ENCODE results near the gene SH3YL1. TPM values are rescaled to one million over a fixed set of nuclear protein-coding genes. Genes with fewer than 3 reads are reported as not detected.

The SH3YL1 gene
- total RNA-seq, 3 donors from 2014 or later: 40.5 to 151 (median 81.6) TPM

DNA sequence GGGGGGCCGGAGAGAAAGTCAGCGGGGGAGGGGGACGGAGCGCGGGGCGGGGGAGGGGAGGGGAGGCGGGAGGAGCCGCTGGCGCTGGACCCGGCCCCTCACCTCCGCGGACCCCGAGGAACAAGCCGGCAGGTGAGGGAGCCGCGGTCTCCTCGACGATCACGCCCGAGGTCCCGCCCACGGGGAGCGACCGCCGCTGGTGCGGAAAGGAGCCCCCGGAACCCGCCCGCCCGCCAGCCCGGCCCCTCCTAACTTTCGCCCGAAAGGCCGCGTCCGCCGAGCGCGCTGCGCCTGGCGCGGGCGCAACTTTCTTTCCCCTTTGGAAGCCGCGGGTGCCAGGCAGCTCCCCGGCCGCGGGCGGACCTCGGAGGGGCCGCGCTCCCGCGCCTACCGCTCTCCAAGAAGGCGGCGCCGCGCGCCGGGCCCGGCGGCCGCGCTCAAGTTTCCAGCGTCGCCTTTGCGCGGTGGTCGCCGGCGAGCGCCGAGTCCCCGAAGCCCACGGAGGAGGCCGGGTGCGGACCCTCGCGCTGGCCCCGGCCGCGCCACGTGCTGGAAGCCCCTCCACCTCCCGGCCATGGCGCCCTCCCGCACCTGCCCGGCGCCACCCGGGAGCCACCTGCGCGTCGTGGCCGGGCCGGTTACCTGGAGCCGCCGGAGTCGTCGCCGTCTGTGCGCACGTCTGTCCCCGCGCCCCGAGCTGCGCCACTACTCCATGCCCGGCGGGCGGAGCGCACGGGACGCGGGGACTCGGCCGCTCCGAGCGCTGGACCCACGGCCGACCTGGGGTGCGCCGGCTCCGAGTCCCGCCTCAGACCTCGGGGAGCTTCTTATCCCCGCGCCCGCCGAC is 24.3 kb upstream of the SH3YL1 start, which contains the start of gene ALKAL2:
ALKAL2 (minus strand) TSS at position 181 of the 847 bp plus-strand sequence. CDS start 256 bp downstream, outside the sequence.
- no peaks in the 10 kb centered on the region for H3K9me3 ChIP-seq
- no peaks in the 10 kb centered on the region for H3K4me1 ChIP-seq
- intact Hi-C loops (cut with DNase I; ENCODE audit: low total_unique reads): no loop called here
- no peaks in the 10 kb centered on the region for H3K36me3 ChIP-seq
- peaks cover 0 to 28% of the 10 kb centered on the region in 2 donors for H3K27me3 ChIP-seq
- TF ChIP-seq, protein P1, sequence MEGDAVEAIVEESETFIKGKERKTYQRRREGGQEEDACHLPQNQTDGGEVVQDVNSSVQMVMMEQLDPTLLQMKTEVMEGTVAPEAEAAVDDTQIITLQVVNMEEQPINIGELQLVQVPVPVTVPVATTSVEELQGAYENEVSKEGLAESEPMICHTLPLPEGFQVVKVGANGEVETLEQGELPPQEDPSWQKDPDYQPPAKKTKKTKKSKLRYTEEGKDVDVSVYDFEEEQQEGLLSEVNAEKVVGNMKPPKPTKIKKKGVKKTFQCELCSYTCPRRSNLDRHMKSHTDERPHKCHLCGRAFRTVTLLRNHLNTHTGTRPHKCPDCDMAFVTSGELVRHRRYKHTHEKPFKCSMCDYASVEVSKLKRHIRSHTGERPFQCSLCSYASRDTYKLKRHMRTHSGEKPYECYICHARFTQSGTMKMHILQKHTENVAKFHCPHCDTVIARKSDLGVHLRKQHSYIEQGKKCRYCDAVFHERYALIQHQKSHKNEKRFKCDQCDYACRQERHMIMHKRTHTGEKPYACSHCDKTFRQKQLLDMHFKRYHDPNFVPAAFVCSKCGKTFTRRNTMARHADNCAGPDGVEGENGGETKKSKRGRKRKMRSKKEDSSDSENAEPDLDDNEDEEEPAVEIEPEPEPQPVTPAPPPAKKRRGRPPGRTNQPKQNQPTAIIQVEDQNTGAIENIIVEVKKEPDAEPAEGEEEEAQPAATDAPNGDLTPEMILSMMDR (IDR thresholded peaks at IDR 0.05): no peak
- TF ChIP-seq POLR2A (IDR thresholded peaks at IDR 0.05): no peak
- peak within 1 kb of the TSS in 1 of 2 donors; percentile 29 for H3K27ac ChIP-seq
- DNase-seq (ENCODE audit: low spot score in 2 of 2): no peak
- peak within 1 kb of the TSS; percentile 41 to 68 (median 48) for H3K4me3 ChIP-seq

DNA sequence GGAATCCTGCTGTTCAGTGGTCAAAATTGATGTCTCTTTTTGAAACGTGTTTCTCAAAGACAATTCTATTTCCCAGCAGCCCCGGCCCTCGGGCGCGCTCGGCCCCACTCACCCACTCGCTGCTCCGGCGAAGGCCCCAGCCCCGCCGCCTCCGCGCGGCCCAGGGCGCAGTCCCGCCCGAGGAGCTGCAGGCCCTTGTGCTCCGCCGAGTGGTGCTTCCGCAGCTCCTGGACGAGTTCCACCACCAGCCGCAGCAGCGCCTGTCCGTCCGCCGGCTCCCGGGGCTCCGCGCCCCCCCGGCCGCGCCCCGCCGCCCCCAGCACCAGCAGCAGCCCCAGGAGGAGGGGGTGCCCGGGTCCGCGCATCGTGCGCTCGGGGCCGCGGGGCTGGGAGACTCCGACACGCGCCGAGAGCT is 23.6 kb upstream of the SH3YL1 start:
- H3K36me3 ChIP-seq: no peaks in the 10 kb centered on the region
- H3K4me1 ChIP-seq: no peaks in the 10 kb centered on the region
- no peak for TF ChIP-seq POLR2A (IDR thresholded peaks at IDR 0.05)
- TF ChIP-seq POLR2AphosphoS5 (IDR thresholded peaks at IDR 0.05): no peak
- TF ChIP-seq, protein P1 (IDR thresholded peaks at IDR 0.05): no peak
- peak overlapping the region; percentile 41 to 68 (median 48) for H3K4me3 ChIP-seq
- H3K27me3 ChIP-seq: peaks cover 0 to 28% of the 10 kb centered on the region in 2 donors
- H3K9me3 ChIP-seq: no peaks in the 10 kb centered on the region
- DNase-seq (ENCODE audit: low spot score in 2 of 2): no peak
- peak overlapping the region in 1 of 2 donors; percentile 26 for H3K27ac ChIP-seq
- intact Hi-C loops (cut with DNase I; ENCODE audit: low total_unique reads): no loop called here

DNA sequence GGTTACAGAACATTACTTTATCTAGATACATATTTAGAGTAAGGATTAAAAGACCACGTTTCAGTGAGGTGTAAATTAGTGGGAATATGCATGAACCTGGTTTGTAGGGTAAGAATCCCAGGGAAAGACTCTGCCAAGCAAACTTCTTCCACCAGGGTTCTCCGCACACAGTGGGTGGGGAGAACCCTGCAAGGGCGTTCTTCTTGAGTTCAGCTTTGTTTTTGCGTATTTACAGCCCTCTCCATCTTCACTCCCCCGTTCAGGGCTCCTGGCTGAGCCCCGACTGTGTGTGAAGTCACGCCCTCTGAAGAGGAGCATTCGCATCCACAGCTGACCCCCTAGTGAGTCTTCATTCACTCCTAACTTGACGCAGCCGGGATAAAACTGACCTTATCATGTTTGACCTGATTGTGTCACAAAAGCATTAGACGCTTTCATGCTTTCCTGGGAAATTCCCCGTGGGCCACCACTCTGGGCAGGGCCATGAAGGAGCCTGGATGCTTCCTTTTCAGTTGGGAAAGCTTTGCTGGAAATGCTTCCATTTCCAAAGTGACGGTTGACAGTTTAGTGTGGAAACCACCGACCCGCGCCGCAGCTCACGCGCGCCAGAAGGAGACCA is 23.1 kb upstream of the SH3YL1 start:
- peaks cover 0 to 28% of the 10 kb centered on the region in 2 donors for H3K27me3 ChIP-seq
- no peaks in the 10 kb centered on the region for H3K9me3 ChIP-seq
- no peak overlapping the region for H3K27ac ChIP-seq
- intact Hi-C loops (cut with DNase I; ENCODE audit: low total_unique reads): no loop called here
- TF ChIP-seq, protein P1 (IDR thresholded peaks at IDR 0.05): no peak
- TF ChIP-seq POLR2AphosphoS5 (IDR thresholded peaks at IDR 0.05): no peak
- no peak for DNase-seq (ENCODE audit: low spot score in 2 of 2)
- H3K4me3 ChIP-seq: peak overlapping the region; percentile 41 to 68 (median 48)
- H3K4me1 ChIP-seq: no peaks in the 10 kb centered on the region
- H3K36me3 ChIP-seq: no peaks in the 10 kb centered on the region

DNA sequence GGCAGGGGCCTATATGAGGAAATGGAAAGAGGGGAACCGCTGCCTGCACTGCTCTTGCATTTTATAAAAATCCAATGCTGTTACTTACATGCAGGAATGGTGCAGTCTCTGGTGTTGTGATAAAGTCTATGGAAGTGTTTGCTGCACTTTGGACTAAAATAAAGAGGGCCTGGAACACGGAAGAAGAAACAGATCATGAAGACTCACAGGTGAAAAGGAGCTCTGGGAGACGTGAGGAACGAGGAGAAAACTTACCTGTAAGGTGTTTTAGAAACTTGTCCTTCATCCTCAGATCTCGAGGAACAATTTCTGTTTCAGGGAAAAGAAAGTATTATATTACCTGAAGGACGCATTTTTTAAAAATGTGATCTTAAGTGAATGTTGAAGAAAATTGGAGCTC is 22.2 kb upstream of the SH3YL1 start:
- no peaks in the 10 kb centered on the region for H3K4me1 ChIP-seq
- H3K9me3 ChIP-seq: no peaks in the 10 kb centered on the region
- no peak for DNase-seq (ENCODE audit: low spot score in 2 of 2)
- H3K27me3 ChIP-seq: peaks cover 0 to 28% of the 10 kb centered on the region in 2 donors
- no peak overlapping the region for H3K27ac ChIP-seq
- intact Hi-C loops (cut with DNase I; ENCODE audit: low total_unique reads): no loop called here
- TF ChIP-seq POLR2A (IDR thresholded peaks at IDR 0.05) (no peak), POLR2AphosphoS5 (IDR thresholded peaks at IDR 0.05) (no peak)
- TF ChIP-seq, protein P1 (IDR thresholded peaks at IDR 0.05): no peak
- H3K4me3 ChIP-seq: no peak overlapping the region
- H3K36me3 ChIP-seq: no peaks in the 10 kb centered on the region

DNA sequence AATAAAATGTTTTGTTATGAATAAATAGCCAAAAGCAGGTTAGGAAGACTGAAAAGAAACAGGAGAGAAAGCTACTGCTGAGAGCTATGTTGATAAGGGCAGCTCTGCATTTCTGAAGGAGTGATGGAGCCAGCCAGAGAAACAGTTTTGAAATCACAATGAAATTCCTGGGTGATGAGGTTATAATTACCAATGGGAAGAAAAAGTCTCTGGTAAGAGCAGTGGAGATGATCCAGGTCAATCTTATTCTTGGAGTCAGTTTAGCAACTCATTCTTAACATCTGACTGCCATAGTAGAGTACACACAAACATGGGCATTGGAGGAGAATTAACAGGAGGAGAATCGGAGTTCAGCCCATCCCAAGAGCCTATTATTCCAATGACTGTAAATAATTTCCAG is 21.7 kb upstream of the SH3YL1 start:
- intact Hi-C loops (cut with DNase I; ENCODE audit: low total_unique reads): no loop called here
- Histone ChIP-seq H3K4me1 (no peaks in the 10 kb centered on the region), H3K27ac (no peak overlapping the region), H3K27me3 (peaks cover 0 to 28% of the 10 kb centered on the region in 2 donors), H3K9me3 (no peaks in the 10 kb centered on the region), H3K4me3 (no peak overlapping the region), H3K36me3 (peaks cover under 1% of the 10 kb centered on the region)
- DNase-seq (ENCODE audit: low spot score in 2 of 2): no peak
- TF ChIP-seq POLR2A (IDR thresholded peaks at IDR 0.05): no peak
- TF ChIP-seq, protein P1 (IDR thresholded peaks at IDR 0.05): no peak

All from breast epithelium (tissue), 4 donors.